Uterus (tissue), 4 donors: ENCODE measurements around the gene MOB2. TPM values are rescaled to one million over a fixed set of nuclear protein-coding genes. Genes with fewer than 3 reads are reported as not detected.

Experiments
- DNase-seq, 2 donors: peaks; one replicate each; pipeline ENCODE4 v3.0.0-alpha.2; 2019 to 2020
- H3K27ac ChIP-seq, 2 donors: fragments of 200-600 bp; sonication (generic); 1 replicate in 1 of 2; 2 replicates in 1 of 2; pipeline ENCODE4 v1.5.1; 2016 to 2018
- H3K27me3 ChIP-seq, 2 donors: fragments of 200-600 bp; sonication (generic); one replicate each; pipeline ENCODE4 v1.5.1; 2018 to 2019; ENCODE audit warnings: control low read depth in 1 of 2
- H3K36me3 ChIP-seq, 2 donors: fragments of 200-600 bp; sonication (generic); one replicate each; pipeline ENCODE4 v1.5.1; 2019; ENCODE audit warnings: control low read depth in 1 of 2
- H3K4me1 ChIP-seq, 2 donors: fragments of 200-600 bp; sonication (generic); one replicate each; pipeline ENCODE4 v1.5.1; 2018 to 2019; ENCODE audit warnings: control low read depth in 1 of 2
- H3K4me3 ChIP-seq, 2 donors: fragments of 200-600 bp; sonication (generic); 1 replicate in 1 of 2; 2 replicates in 1 of 2; pipeline ENCODE4 v1.5.1; 2018 to 2019; ENCODE audit warnings: mild to moderate bottlenecking in 1 of 2
- H3K9me3 ChIP-seq, 2 donors: fragments of 200-600 bp; sonication (generic); one replicate each; pipeline ENCODE4 v1.5.1; 2019; ENCODE audit warnings: control low read depth in 1 of 2
- CTCF ChIP-seq, 4 experiments: fragments of 200-600 bp in 2 of 4; fragments of 450-650 bp in 2 of 4; sonication (generic) in 2 of 4; IDR thresholded peaks; one replicate each; pipeline ENCODE4 v1.5.1; 2016 to 2019; ENCODE audit warnings: antibody characterized with exemption in 4 of 4, mild to moderate bottlenecking in 2 of 4, moderate library complexity in 1 of 4
- POLR2A ChIP-seq, 2 donors: fragments of 450-650 bp; IDR thresholded peaks; one replicate each; pipeline ENCODE4 v1.6.1; 2016; ENCODE audit warnings: antibody characterized with exemption in 2 of 2, mild to moderate bottlenecking in 1 of 2, moderate library complexity in 1 of 2
- intact Hi-C: fragments of 100-400 bp; cut with DNase I; formaldehyde crosslinking; loops from one replicate; pipeline ENCODE4 v1.15.1; 2023; ENCODE audit warnings: low total_unique reads
- total RNA-seq, 4 donors: library from RNA; depleted of rRNA in 3 of 4; stranded (reverse); fragments of >200 nt in 3 of 4; gene quantifications; one replicate each; pipeline versions ENCODE4 v1.1.0 to v1.2.4, GENCODE V29; 2014 to 2023
- donor health status: DM: yes; HTN: yes; CAD: no.

Gene MOB2
- total RNA-seq, 4 donors from 2014 or later: 17.1 to 72.6 (median 23.6) TPM

- H3K27me3 ChIP-seq: no peaks in the 10 kb centered on the region
- H3K36me3 ChIP-seq: no peaks in the 10 kb centered on the region
- H3K4me3 ChIP-seq: no peak overlapping the region
- intact Hi-C loops: no loop called here
- H3K9me3 ChIP-seq: no peaks in the 10 kb centered on the region
- peaks cover 8 to 19% of the 10 kb centered on the region in 2 donors for H3K4me1 ChIP-seq
- no peak for DNase-seq
- no peak overlapping the region for H3K27ac ChIP-seq
- TF ChIP-seq POLR2A (IDR thresholded peaks at IDR 0.05) (no peak), CTCF (IDR thresholded peaks at IDR 0.05) (no peak)
These were observed 42.1 kb upstream of the MOB2 start for GRCh38 chr11:1528710-1529109.

- H3K4me1 ChIP-seq: peaks cover 6 to 12% of the 10 kb centered on the region in 2 donors
- no peaks in the 10 kb centered on the region for H3K36me3 ChIP-seq
- no peak overlapping the region for H3K27ac ChIP-seq
- H3K9me3 ChIP-seq: no peaks in the 10 kb centered on the region
- H3K27me3 ChIP-seq: no peaks in the 10 kb centered on the region
- no peak overlapping the region for H3K4me3 ChIP-seq
- intact Hi-C loops: no loop called here
- TF ChIP-seq POLR2A (IDR thresholded peaks at IDR 0.05) (no peak), CTCF (IDR thresholded peaks at IDR 0.05) (no peak)
- no peak for DNase-seq
These were observed 40.2 kb upstream of the MOB2 start for GRCh38 chr11:1526785-1527184.

GRCh38 chr11:1523779-1524178 lies 37.2 kb upstream of the MOB2 start:
- DNase-seq: no peak
- no peaks in the 10 kb centered on the region for H3K9me3 ChIP-seq
- intact Hi-C loops: no loop called here
- no peak overlapping the region for H3K4me3 ChIP-seq
- no peaks in the 10 kb centered on the region for H3K36me3 ChIP-seq
- TF ChIP-seq POLR2A (IDR thresholded peaks at IDR 0.05) (no peak), CTCF (IDR thresholded peaks at IDR 0.05) (no peak)
- H3K27ac ChIP-seq: no peak overlapping the region
- H3K27me3 ChIP-seq: no peaks in the 10 kb centered on the region
- H3K4me1 ChIP-seq: no peaks in the 10 kb centered on the region

GRCh38 chr11:1523077-1523476 lies 36.5 kb upstream of the MOB2 start:
- H3K27me3 ChIP-seq: no peaks in the 10 kb centered on the region
- no peaks in the 10 kb centered on the region for H3K4me1 ChIP-seq
- intact Hi-C loops: no loop called here
- no peaks in the 10 kb centered on the region for H3K36me3 ChIP-seq
- TF ChIP-seq CTCF (IDR thresholded peaks at IDR 0.05) (no peak), POLR2A (IDR thresholded peaks at IDR 0.05) (no peak)
- DNase-seq: no peak
- no peak overlapping the region for H3K27ac ChIP-seq
- H3K9me3 ChIP-seq: no peaks in the 10 kb centered on the region
- no peak overlapping the region for H3K4me3 ChIP-seq

GRCh38 chr11:1522081-1522424 lies 35.5 kb upstream of the MOB2 start:
- Histone ChIP-seq H3K9me3 (no peaks in the 10 kb centered on the region), H3K27ac (no peak overlapping the region), H3K4me3 (no peak overlapping the region), H3K36me3 (no peaks in the 10 kb centered on the region), H3K4me1 (no peaks in the 10 kb centered on the region), H3K27me3 (no peaks in the 10 kb centered on the region)
- DNase-seq: no peak
- intact Hi-C loops: no loop called here
- no peak for TF ChIP-seq CTCF (IDR thresholded peaks at IDR 0.05)
- TF ChIP-seq POLR2A (IDR thresholded peaks at IDR 0.05): no peak
